OCI-LY7 (cell line): ENCODE data around the gene ID3. TPM values are rescaled to one million over a fixed set of nuclear protein-coding genes. Genes with fewer than 3 reads are reported as not detected.

ENCODE experiments used
- BruUV-seq: library from RNA; stranded (reverse); fragments of 400-500 nt; replicated peaks from 2 replicates; lab custom pipeline; 2021; lab: Mats Ljungman, UMichigan
- CTCF ChIA-PET: fragments of 300-600 bp; sonication (Branson Sonifier 250); formaldehyde crosslinking; loops from one replicate; lab custom pipeline; 2022; ENCODE audit warnings: antibody characterized with exemption; ENCODE audit not compliant: unreplicated experiment; lab: Charles Lee
- POLR2A ChIA-PET: fragments of 300-600 bp; sonication (Branson Sonifier 250); formaldehyde crosslinking; loops from one replicate; lab custom pipeline; 2022; ENCODE audit warnings: antibody characterized with exemption; lab: Charles Lee
- DNase-seq: peaks from one replicate; pipeline ENCODE4 v3.0.0-alpha.2; 2015; ENCODE audit warnings: low spot score
- H2AFZ ChIP-seq: fragments of 200-600 bp; sonication (generic), shearing (Covaris generic); 2 replicates; pipeline ENCODE4 v1.6.1; 2014; ENCODE audit warnings: mild to moderate bottlenecking, antibody characterized with exemption, low read length, moderate library complexity
- H3K27ac ChIP-seq: fragments of 200-600 bp; sonication (generic); 2 replicates; pipeline ENCODE4 v1.5.1; 2014; ENCODE audit warnings: mixed run types, low read depth, mild to moderate bottlenecking, moderate library complexity, low read length, inconsistent platforms; ENCODE audit not compliant: poor library complexity, severe bottlenecking
- H3K36me3 ChIP-seq: fragments of 200-600 bp; sonication (generic); 2 replicates; pipeline ENCODE4 v1.6.1; 2014; ENCODE audit warnings: mild to moderate bottlenecking, antibody characterized with exemption, low read length, moderate library complexity, mixed read lengths; ENCODE audit not compliant: insufficient read depth
- H3K4me1 ChIP-seq: fragments of 200-600 bp; sonication (generic); 2 replicates; pipeline ENCODE4 v1.5.1; 2014; ENCODE audit warnings: mild to moderate bottlenecking, low read length; ENCODE audit not compliant: insufficient read depth, poor library complexity, severe bottlenecking
- H3K4me2 ChIP-seq: fragments of 200-600 bp; sonication (generic); 2 replicates; pipeline ENCODE4 v1.6.1; 2014; ENCODE audit warnings: mild to moderate bottlenecking, low read length
- H3K4me3 ChIP-seq: fragments of 200-600 bp; sonication (generic); 2 replicates; pipeline ENCODE4 v1.5.1; 2014; ENCODE audit warnings: mild to moderate bottlenecking, low read depth, low read length; ENCODE audit not compliant: poor library complexity, severe bottlenecking
- H3K79me2 ChIP-seq: fragments of 200-600 bp; sonication (generic); 2 replicates; pipeline ENCODE4 v1.6.1; 2016; ENCODE audit warnings: low read depth, mild to moderate bottlenecking, low read length, moderate library complexity, mixed read lengths; ENCODE audit not compliant: insufficient read depth
- H3K9me2 ChIP-seq: fragments of 200-600 bp; sonication (generic); 2 replicates; pipeline ENCODE4 v1.6.1; 2016; ENCODE audit warnings: mild to moderate bottlenecking, low read length, mixed read lengths; ENCODE audit not compliant: insufficient read depth
- H3K9me3 ChIP-seq: fragments of 200-600 bp; sonication (generic); 2 replicates; pipeline ENCODE4 v1.6.1; 2014; ENCODE audit warnings: mild to moderate bottlenecking, mixed run types, low read length, mixed read lengths
- H4K20me1 ChIP-seq: fragments of 200-600 bp; sonication (generic); 2 replicates; pipeline ENCODE4 v1.6.1; 2014; ENCODE audit warnings: mild to moderate bottlenecking, antibody characterized with exemption, low read length, moderate library complexity, mixed read lengths; ENCODE audit not compliant: insufficient read depth
- CTCF ChIP-seq: fragments of 200-600 bp; sonication (generic); conservative IDR thresholded peaks from 2 replicates; pipeline ENCODE4 v1.5.1; 2014; ENCODE audit warnings: mild to moderate bottlenecking, antibody characterized with exemption, low read length, moderate library complexity, mixed read lengths
- EZH2phosphoT487 ChIP-seq: fragments of 200-600 bp; sonication (generic); IDR thresholded peaks from 2 replicates; pipeline ENCODE4 v1.6.1; 2018; ENCODE audit warnings: low read depth, borderline replicate concordance, mild to moderate bottlenecking, mixed run types, antibody characterized with exemption, low read length, moderate library complexity, mixed read lengths
- intact Hi-C: fragments of 100-400 bp; cut with micrococcal nuclease; formaldehyde crosslinking; loops from one replicate; pipeline ENCODE4 v1.10.0; 2022; ENCODE audit not compliant: unreplicated experiment
- total RNA-seq, 2 experiments: library from RNA; depleted of rRNA in 1 of 2; stranded (reverse); fragments of >200 nt in 1 of 2; shearing (Covaris generic) in 1 of 2; gene quantifications; 2 replicates each; pipeline ENCODE4 v1.2.3, GENCODE V29; 2014 to 2022

Gene ID3
- total RNA-seq, 2 experiments from 2014 or later, result 629 to 1,658 TPM

- H3K4me3 ChIP-seq, result peak overlapping the region; percentile 60
- ChIA-PET CTCF (interaction anchor here (0.6 to 2.6 kb wide), 6 partner anchors 15 to 44 kb away, joined by 3 to 11 read pairs (median 6); no protein-coding TSS in a partner anchor), POLR2A (interaction anchor here (0.5 to 13.7 kb wide), 21 partner anchors 10 to 245 kb away, joined by 3 to 261 read pairs (median 8); partner anchors contain the start of gene ID3)
- DNase-seq, result peak; percentile 90
- no peaks in the 10 kb centered on the region for H3K9me2 ChIP-seq
- no peaks in the 10 kb centered on the region for H3K36me3 ChIP-seq
- no peaks in the 10 kb centered on the region for H3K9me3 ChIP-seq
- no peak for TF ChIP-seq EZH2phosphoT487
- no peak for TF ChIP-seq CTCF
- H2AFZ ChIP-seq, result no peak overlapping the region
- H3K27ac ChIP-seq, result peak overlapping the region; percentile 94
- intact Hi-C loops, result loop anchor here (1.0 to 2.0 kb wide), 4 partner anchors 17 to 43 kb away; partner anchors contain the start of gene ID3
- peaks cover 97% of the 10 kb centered on the region for H3K4me1 ChIP-seq
- H3K4me2 ChIP-seq, result peak overlapping the region; percentile 88
- BruUV-seq, result no TSS peak
- peaks cover 5% of the 10 kb centered on the region; the same call in 1 of the 2 replicates for H3K79me2 ChIP-seq
- no peaks in the 10 kb centered on the region for H4K20me1 ChIP-seq
Observed at GRCh38 chr1:23591460-23592208, 32.3 kb upstream of the ID3 start.

GRCh38 chr1:23590058-23590783 lies 30.9 kb upstream of the ID3 start:
- BruUV-seq, result no TSS peak
- ChIA-PET POLR2A (interaction anchor here (0.6 to 13.7 kb wide), 11 partner anchors 12 to 47 kb away, joined by 3 to 261 read pairs (median 57); partner anchors contain the start of gene ID3), CTCF (interaction anchor here (0.8 to 2.0 kb wide), 4 partner anchors 9 to 67 kb away, joined by 3 to 11 read pairs (median 6); no protein-coding TSS in a partner anchor)
- Histone ChIP-seq H3K27ac (peak overlapping the region; percentile 94), H3K4me3 (peak overlapping the region; percentile 60), H3K79me2 (peaks cover 5% of the 10 kb centered on the region; the same call in 1 of the 2 replicates), H4K20me1 (no peaks in the 10 kb centered on the region), H3K9me3 (no peaks in the 10 kb centered on the region), H3K9me2 (no peaks in the 10 kb centered on the region), H2AFZ (no peak overlapping the region), H3K4me2 (peak overlapping the region; percentile 88), H3K36me3 (no peaks in the 10 kb centered on the region), H3K4me1 (peaks cover 89% of the 10 kb centered on the region)
- intact Hi-C loops, result no loop called here
- no peak for TF ChIP-seq EZH2phosphoT487
- TF ChIP-seq CTCF, result no peak
- peak; percentile 72 for DNase-seq
